Ovary (tissue), 9 donors: ENCODE data around the gene EFNA1. TPM values are rescaled to one million over a fixed set of nuclear protein-coding genes. Genes with fewer than 3 reads are reported as not detected.

Experiments
- DNase-seq, 5 donors: peaks; one replicate each; pipeline ENCODE4 v3.0.0-alpha.2; 2019 to 2020
- H3K27ac ChIP-seq, 2 donors: fragments of 200-600 bp; one replicate each; pipeline versions ENCODE4 v1.5.1 to v1.8.0; 2019 to 2022
- H3K27me3 ChIP-seq: fragments of 200-600 bp; one replicate; pipeline ENCODE4 v1.8.0; 2022
- H3K36me3 ChIP-seq: fragments of 200-600 bp; sonication (generic); one replicate; pipeline ENCODE4 v1.5.1; 2019
- H3K4me1 ChIP-seq: one replicate; pipeline ENCODE4 v1.8.1; 2013; ENCODE audit warnings: mild to moderate bottlenecking, moderate library complexity; ENCODE audit not compliant: insufficient read depth
- H3K4me3 ChIP-seq: fragments of 200-600 bp; sonication (generic); one replicate; pipeline ENCODE4 v1.5.1; 2017
- H3K9me3 ChIP-seq, 2 donors: fragments of 200-600 bp in 1 of 2; sonication (generic) in 1 of 2; one replicate each; pipeline versions ENCODE4 v1.5.1 to v1.8.1; 2013 to 2019; ENCODE audit warnings: mild to moderate bottlenecking in 1 of 2, moderate library complexity in 1 of 2
- EP300 ChIP-seq: sonication (generic); formaldehyde crosslinking; IDR thresholded peaks from one replicate; pipeline ENCODE4 v1.6.1; 2017; ENCODE audit warnings: antibody characterized with exemption
- POLR2A ChIP-seq: fragments of 450-650 bp; IDR thresholded peaks from one replicate; pipeline ENCODE4 v1.6.1; 2017; ENCODE audit warnings: antibody characterized with exemption, mild to moderate bottlenecking, moderate library complexity
- WGBS, 3 donors: extraction: QIAGEN DNeasy Blood & Tissue Kit in 1 of 3; methylation state at CpG; one replicate each; pipeline versions ENCODE4 v1.1.5 to v1.1.7; 2013 to 2017; 5-methylcytosine and 5-hydroxymethylcytosine counted together
- intact Hi-C, 4 donors: fragments of 100-400 bp; cut with DNase I; formaldehyde crosslinking; loops; one replicate each; pipeline versions ENCODE4 v1.11.0 to v1.15.1; 2022 to 2023
- polyA plus RNA-seq, 2 donors: library from polyadenylated mRNA; stranded (reverse); fragments of 200-250 nt in 1 of 2; fragments of 350-450 nt in 1 of 2; fragmentation: Illumina TruSeq in 1 of 2; extraction: RNeasy Lipid Tissue Mini Kit (QIAGEN cat#74804) in 1 of 2; gene quantifications; one replicate each; pipeline ENCODE4 v1.2.3, GENCODE V29; 2013 to 2014
- total RNA-seq, 7 donors: library from RNA; depleted of rRNA in 2 of 7; stranded (reverse); fragments of >200 nt in 2 of 7; fragmentation: NEBNext Ultra II Directional in 3 of 7; extraction: Animal tissue kit (Norgen Biotek cat#: 25700) in 3 of 7; gene quantifications; one replicate each; pipeline versions ENCODE4 v1.1.0 to v1.2.4, GENCODE V29; 2016 to 2023
- TF ChIP-seq, protein P1 (sequence below), 3 donors: fragments of 450-650 bp in 2 of 3; fragments of 200-600 bp in 1 of 3; IDR thresholded peaks; one replicate each; pipeline versions ENCODE4 v1.5.1 to v1.8.0; 2016 to 2022; ENCODE audit warnings: antibody characterized with exemption in 3 of 3, mild to moderate bottlenecking in 1 of 3
- donor health status: DM: no; HTN: no; CAD: no; lungs with moderate emphysema.
- donor health status: DM: no; HTN: no; CAD: no.
- donor health status: Bipolar disorder and iron deficiency.
- donor health status: DM: yes; HTN: yes; CAD: no.
- donor health status: DM: no; HTN: no; CAD: no.
- donor health status: DM: yes; HTN: yes; CAD: no.

Gene EFNA1
- total and polyA plus RNA-seq, 9 donors: 12.1 to 51.6 (median 18.6) TPM

DNA sequence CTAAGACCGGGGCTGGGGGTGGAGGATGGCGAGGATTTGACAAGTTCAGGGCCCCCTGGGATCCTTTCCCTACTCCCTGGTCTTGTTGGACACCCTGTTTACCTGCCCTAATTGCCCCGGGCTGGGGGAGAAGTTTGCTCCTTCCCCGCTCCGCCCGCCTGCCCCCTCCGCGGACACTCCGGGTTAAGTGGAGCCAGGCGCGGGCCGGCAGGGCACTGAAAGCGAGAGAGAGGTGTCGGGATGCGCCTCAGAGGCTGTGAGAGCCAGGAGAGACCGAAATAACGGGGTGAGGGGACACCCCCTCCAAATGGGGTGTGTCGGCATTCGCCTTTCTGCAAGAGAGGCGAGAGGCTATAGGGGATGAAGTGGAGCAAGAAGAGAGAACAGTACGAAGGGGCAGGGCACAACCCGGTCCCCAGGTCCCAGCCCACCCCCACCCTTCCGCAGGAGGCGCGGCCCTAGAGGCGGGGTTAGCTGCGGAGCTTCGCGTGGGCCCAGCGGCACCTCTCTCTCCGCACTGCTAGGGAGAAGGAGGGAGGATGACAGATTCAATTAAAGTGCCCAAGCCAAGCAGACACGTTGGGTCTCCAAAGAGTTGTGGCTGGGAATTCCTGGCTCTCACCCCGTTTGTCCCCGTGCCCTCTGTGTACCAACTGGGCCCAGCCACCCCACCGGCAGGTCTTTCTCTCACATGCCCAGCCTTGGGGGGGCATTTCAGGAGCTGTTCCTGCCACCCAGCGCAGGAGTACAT, 45.2 kb upstream of the EFNA1 start:
- 4 to 6% (median 4%) methylated on average over 36 of the region's 36 CpGs for WGBS, 3 donors
- intact Hi-C loops: loop anchor here in 3 of 4 donors (2.0 to 10.0 kb wide), 3 partner anchors 22 to 528 kb away; partner anchors contain the start of gene UBE2Q1 (in 1 of the 3)
- peak in 1 of 5 donors; percentile 36 for DNase-seq
- H3K27ac ChIP-seq: no peak overlapping the region
- H3K4me3 ChIP-seq: no peak overlapping the region
- no peaks in the 10 kb centered on the region for H3K9me3 ChIP-seq
- H3K4me1 ChIP-seq: peaks cover 19% of the 10 kb centered on the region
- peaks cover 16% of the 10 kb centered on the region for H3K27me3 ChIP-seq
- H3K36me3 ChIP-seq: no peaks in the 10 kb centered on the region
- TF ChIP-seq POLR2A (no peak), EP300 (no peak)
- TF ChIP-seq, protein P1, sequence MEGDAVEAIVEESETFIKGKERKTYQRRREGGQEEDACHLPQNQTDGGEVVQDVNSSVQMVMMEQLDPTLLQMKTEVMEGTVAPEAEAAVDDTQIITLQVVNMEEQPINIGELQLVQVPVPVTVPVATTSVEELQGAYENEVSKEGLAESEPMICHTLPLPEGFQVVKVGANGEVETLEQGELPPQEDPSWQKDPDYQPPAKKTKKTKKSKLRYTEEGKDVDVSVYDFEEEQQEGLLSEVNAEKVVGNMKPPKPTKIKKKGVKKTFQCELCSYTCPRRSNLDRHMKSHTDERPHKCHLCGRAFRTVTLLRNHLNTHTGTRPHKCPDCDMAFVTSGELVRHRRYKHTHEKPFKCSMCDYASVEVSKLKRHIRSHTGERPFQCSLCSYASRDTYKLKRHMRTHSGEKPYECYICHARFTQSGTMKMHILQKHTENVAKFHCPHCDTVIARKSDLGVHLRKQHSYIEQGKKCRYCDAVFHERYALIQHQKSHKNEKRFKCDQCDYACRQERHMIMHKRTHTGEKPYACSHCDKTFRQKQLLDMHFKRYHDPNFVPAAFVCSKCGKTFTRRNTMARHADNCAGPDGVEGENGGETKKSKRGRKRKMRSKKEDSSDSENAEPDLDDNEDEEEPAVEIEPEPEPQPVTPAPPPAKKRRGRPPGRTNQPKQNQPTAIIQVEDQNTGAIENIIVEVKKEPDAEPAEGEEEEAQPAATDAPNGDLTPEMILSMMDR (IDR thresholded peaks at IDR 0.05): no peak

DNA sequence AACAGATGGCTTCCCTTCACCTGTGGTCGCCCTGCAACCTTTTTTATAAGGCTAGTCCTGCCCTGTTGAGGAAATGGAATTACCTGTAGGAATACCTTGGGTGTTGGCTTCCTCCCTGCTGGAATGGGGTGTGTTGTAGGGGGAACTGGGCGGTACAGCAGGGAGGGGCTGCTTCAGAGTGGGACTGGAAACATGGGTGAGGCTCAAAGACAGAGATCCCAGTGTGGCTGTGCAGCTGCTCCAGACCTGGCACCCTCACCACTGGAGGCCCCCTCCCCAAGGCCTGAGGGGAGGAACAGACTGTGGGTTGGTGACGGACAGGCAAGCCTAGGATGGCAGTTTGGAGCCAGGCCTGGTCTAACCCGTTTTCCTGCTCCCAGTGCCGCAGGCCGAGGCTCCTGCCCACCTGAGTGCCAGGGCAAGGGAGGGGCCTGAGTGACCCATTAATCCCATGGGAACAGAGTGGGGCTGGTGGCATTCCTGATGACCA, 44.6 kb upstream of the EFNA1 start:
- DNase-seq: peak in 2 of 5 donors; percentile 37 to 43
- Histone ChIP-seq H3K27me3 (peaks cover 16% of the 10 kb centered on the region), H3K36me3 (no peaks in the 10 kb centered on the region), H3K27ac (no peak overlapping the region), H3K4me1 (peaks cover 19% of the 10 kb centered on the region), H3K4me3 (no peak overlapping the region), H3K9me3 (no peaks in the 10 kb centered on the region)
- intact Hi-C loops: loop anchor here in 3 of 4 donors (2.0 to 10.0 kb wide), 3 partner anchors 22 to 528 kb away; partner anchors contain the start of gene UBE2Q1 (in 1 of the 3)
- TF ChIP-seq, protein P1 (IDR thresholded peaks at IDR 0.05): no peak
- 66 to 71% (median 67%) methylated on average over 6 of the region's 6 CpGs for WGBS, 3 donors

DNA sequence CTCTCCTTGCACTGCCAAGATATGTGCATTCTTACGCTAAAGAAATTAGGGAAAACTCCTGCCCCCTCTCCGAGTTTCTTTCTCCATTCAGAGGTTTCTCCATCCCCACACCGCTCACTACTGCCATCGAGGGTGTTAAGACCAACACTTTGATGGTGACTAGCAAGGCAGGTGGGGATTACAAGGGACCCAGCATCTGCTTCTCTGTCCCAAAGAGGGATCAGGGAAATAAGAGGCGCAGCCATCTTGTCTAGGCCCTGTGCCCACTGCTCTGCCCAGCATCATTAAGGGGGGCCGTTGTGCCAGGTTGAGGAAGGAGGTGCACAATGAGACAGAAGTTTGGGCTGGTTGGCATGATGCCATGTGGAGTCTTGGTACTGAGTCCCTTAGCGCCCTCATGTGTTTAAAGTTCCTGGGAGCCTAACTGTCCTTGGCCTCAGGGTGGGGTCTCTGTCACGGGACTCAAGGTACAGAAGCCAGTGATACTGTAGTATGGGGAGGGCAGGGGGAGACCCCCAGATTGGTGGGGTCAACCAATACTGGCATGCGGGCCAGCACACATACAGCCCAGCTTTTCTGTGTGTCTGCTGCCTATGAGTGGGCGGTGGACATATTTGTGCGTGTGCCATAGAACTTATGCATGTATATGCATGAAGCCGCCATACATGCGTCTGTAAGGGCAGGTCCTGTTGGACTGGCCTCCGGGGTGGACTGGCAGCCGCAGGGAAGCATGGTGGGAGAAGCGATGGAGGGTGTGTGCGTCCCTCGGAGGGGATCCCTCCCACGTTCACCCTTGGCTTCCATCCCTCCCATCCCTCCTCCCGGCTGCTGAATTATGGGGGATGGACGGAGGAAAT, 43.6 kb upstream of the EFNA1 start:
- Histone ChIP-seq H3K4me1 (peaks cover 19% of the 10 kb centered on the region), H3K36me3 (no peaks in the 10 kb centered on the region), H3K27ac (no peak overlapping the region), H3K27me3 (peaks cover 16% of the 10 kb centered on the region), H3K4me3 (peak overlapping the region; percentile 61), H3K9me3 (no peaks in the 10 kb centered on the region)
- WGBS, 3 donors: 25 to 33% (median 31%) methylated on average over 21 of the region's 21 CpGs
- peak; percentile 48 to 75 (median 59) for DNase-seq
- TF ChIP-seq POLR2A (no peak), EP300 (no peak)
- TF ChIP-seq, protein P1 (IDR thresholded peaks at IDR 0.05): no peak
- intact Hi-C loops: loop anchor here in 3 of 4 donors (2.0 to 10.0 kb wide), 3 partner anchors 23 to 529 kb away; partner anchors contain the start of gene UBE2Q1 (in 1 of the 3)
